Astrocyte (in vitro differentiated cells and primary cell): ENCODE measurements around the gene CARS1.

Experiments
- CTCF ChIP-seq: IDR thresholded peaks from 2 replicates; pipeline ENCODE4 v1.5.1; 2011; ENCODE audit warnings: low read depth, mild to moderate bottlenecking, inconsistent platforms, low read length, moderate library complexity; ENCODE audit not compliant: insufficient read depth
- EZH2 ChIP-seq: IDR thresholded peaks from 2 replicates; pipeline ENCODE4 v1.6.1; 2012; ENCODE audit warnings: mild to moderate bottlenecking, low read length, inconsistent platforms; ENCODE audit not compliant: insufficient read depth

DNA sequence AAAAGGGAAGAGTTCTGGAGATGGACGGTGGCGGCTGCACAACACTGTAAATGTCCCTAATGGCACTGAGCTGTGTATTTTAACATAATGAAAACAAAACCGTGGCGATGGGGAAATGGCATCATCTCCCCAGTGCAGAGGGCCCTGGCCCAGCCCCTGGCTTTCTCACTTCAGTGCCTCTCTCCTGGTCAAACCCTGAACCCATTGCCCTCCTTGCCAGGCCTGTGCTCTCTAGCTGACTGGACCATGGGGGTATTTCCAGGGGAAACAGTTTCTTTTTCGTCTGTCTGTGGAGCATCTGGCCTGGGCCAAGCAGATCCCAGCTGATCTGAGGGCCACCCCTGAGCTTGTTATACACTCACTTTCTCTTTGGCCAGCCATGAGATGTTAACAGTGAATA is 47.7 kb downstream of the CARS1 start:
- TF ChIP-seq CTCF = no peak
- no peak for TF ChIP-seq EZH2
